Nephron progenitor cell (in vitro differentiated cells): ENCODE results near the gene KLHDC9.

ENCODE experiments used
- DNase-seq: peaks from one replicate; pipeline ENCODE4 v3.0.0; 2021
- H3K27ac Mint-ChIP-seq: 2 replicates; pipeline ENCODE4 v1.8.0; 2021; ENCODE audit warnings: mild to moderate bottlenecking, moderate library complexity, mixed read lengths
- H3K27me3 Mint-ChIP-seq: 2 replicates; pipeline ENCODE4 v1.8.0; 2021; ENCODE audit warnings: mild to moderate bottlenecking, low read depth, mixed read lengths; ENCODE audit not compliant: poor library complexity
- H3K36me3 Mint-ChIP-seq: 2 replicates; pipeline ENCODE4 v1.8.0; 2021; ENCODE audit warnings: low read depth, mixed read lengths
- H3K4me1 Mint-ChIP-seq: 2 replicates; pipeline ENCODE4 v1.8.0; 2021; ENCODE audit warnings: mixed read lengths
- H3K4me3 Mint-ChIP-seq: 2 replicates; pipeline ENCODE4 v1.8.0; 2021; ENCODE audit warnings: mild to moderate bottlenecking, moderate library complexity, mixed read lengths
- H3K9me3 Mint-ChIP-seq: 2 replicates; pipeline ENCODE4 v1.8.0; 2021; ENCODE audit warnings: mild to moderate bottlenecking, moderate library complexity, mixed read lengths
- CTCF ChIP-seq: fragments of 200-600 bp; sonication (generic); IDR thresholded peaks from 2 replicates; pipeline ENCODE4 v1.5.0; 2021; ENCODE audit warnings: antibody characterized with exemption

Gene KLHDC9

GRCh38 chr1:161098210-161099068 lies at the start of gene KLHDC9:
Gene KLHDC9 (plus strand): TSS chr1:161098361. CDS start chr1:161098536, 175 bp downstream.
- H3K9me3 Mint-ChIP-seq, result no peaks in the 10 kb centered on the region
- peaks cover 22% of the 10 kb centered on the region for H3K27me3 Mint-ChIP-seq
- H3K4me3 Mint-ChIP-seq, result peak within 1 kb of the TSS; percentile 91
- peak; percentile 88 for DNase-seq
- peak within 1 kb of the TSS; percentile 94 for H3K27ac Mint-ChIP-seq
- peak; percentile 2 for TF ChIP-seq CTCF
- peaks cover 21% of the 10 kb centered on the region for H3K4me1 Mint-ChIP-seq
- H3K36me3 Mint-ChIP-seq, result peaks cover 21% of the 10 kb centered on the region

- H3K27me3 Mint-ChIP-seq, result peaks cover 38% of the 10 kb centered on the region
- peak overlapping the region; percentile 31 for H3K4me3 Mint-ChIP-seq
- no peak for TF ChIP-seq CTCF
- H3K27ac Mint-ChIP-seq, result no peak overlapping the region
- peaks cover 43% of the 10 kb centered on the region for H3K9me3 Mint-ChIP-seq
- no peak for DNase-seq
- peaks cover 20% of the 10 kb centered on the region for H3K4me1 Mint-ChIP-seq
- peaks cover 26% of the 10 kb centered on the region for H3K36me3 Mint-ChIP-seq
Measured at GRCh38 chr1:161048949-161049722, 49.0 kb upstream of the KLHDC9 start.

DNA sequence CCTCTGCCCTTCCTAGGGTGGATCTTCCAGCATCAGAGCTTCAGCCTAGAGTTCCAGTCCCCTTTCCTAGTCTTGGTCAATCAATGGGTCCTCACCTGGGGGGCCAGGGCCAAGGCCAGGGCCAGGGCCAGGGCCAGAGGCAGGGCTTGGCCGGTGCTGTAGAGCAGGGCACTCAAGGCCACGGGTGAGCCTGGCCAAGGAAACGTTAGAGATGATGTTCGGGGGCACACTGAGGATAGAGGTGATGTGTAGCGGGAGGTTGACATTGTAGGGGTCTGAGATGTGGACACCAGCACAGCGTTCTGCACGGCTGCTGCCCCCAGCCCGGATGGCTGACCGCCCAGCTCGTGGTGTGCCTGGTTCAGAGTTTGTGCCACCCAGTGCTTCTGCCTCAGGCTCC lies 46.9 kb upstream of the KLHDC9 start:
- Mint-ChIP-seq H3K4me1 (peaks cover 5% of the 10 kb centered on the region), H3K27ac (no peak overlapping the region), H3K9me3 (peaks cover 38% of the 10 kb centered on the region), H3K4me3 (no peak overlapping the region), H3K36me3 (peaks cover 22% of the 10 kb centered on the region), H3K27me3 (peaks cover 38% of the 10 kb centered on the region)
- no peak for TF ChIP-seq CTCF
- no peak for DNase-seq

GRCh38 chr1:161052899-161053298 lies 45.3 kb upstream of the KLHDC9 start:
- TF ChIP-seq CTCF, result no peak
- no peak overlapping the region for H3K27ac Mint-ChIP-seq
- no peak overlapping the region for H3K4me3 Mint-ChIP-seq
- H3K36me3 Mint-ChIP-seq, result peaks cover 10% of the 10 kb centered on the region
- peaks cover 26% of the 10 kb centered on the region for H3K27me3 Mint-ChIP-seq
- no peak for DNase-seq
- no peaks in the 10 kb centered on the region for H3K4me1 Mint-ChIP-seq
- peaks cover 21% of the 10 kb centered on the region for H3K9me3 Mint-ChIP-seq

- DNase-seq, result no peak
- no peak for TF ChIP-seq CTCF
- H3K27me3 Mint-ChIP-seq, result peaks cover 15% of the 10 kb centered on the region
- H3K4me3 Mint-ChIP-seq, result no peak overlapping the region
- peaks cover under 1% of the 10 kb centered on the region for H3K4me1 Mint-ChIP-seq
- no peak overlapping the region for H3K27ac Mint-ChIP-seq
- H3K36me3 Mint-ChIP-seq, result no peaks in the 10 kb centered on the region
- H3K9me3 Mint-ChIP-seq, result peaks cover 8% of the 10 kb centered on the region
Measured at GRCh38 chr1:161054232-161054631, 43.9 kb upstream of the KLHDC9 start.
